Lower leg skin (tissue), 4 donors: Measurements from ENCODE around the gene LAIR1. TPM values are rescaled to one million over a fixed set of nuclear protein-coding genes. Genes with fewer than 3 reads are reported as not detected.
A peak's percentile ranks its signal among the peaks of the same experiment; 100 is the strongest.
"Not testable (repeated sequence)": the region's sequence is repeated elsewhere in the genome, so short reads cannot be mapped to it uniquely, and the experiment has no call there.

ENCODE experiments used
- DNase-seq, 2 donors: peaks; one replicate each; pipeline ENCODE4 v3.0.0-alpha.2; 2019; ENCODE audit warnings: low spot score in 2 of 2
- H3K4me3 ChIP-seq: fragments of 200-600 bp; sonication (generic); 2 replicates; pipeline ENCODE4 v1.5.1; 2017; ENCODE audit warnings: mild to moderate bottlenecking, low read depth; ENCODE audit not compliant: poor library complexity, severe bottlenecking
- CTCF ChIP-seq, 3 donors: fragments of 450-650 bp; IDR thresholded peaks; one replicate each; pipeline ENCODE4 v1.5.1; 2016; ENCODE audit warnings: antibody characterized with exemption in 3 of 3, mild to moderate bottlenecking in 3 of 3, moderate library complexity in 2 of 3
- POLR2A ChIP-seq, 2 donors: fragments of 450-650 bp; IDR thresholded peaks; one replicate each; pipeline ENCODE4 v1.6.1; 2016 to 2017; ENCODE audit warnings: antibody characterized with exemption in 2 of 2, mild to moderate bottlenecking in 1 of 2, moderate library complexity in 1 of 2
- WGBS, 2 donors: methylation state at CpG; one replicate each; pipeline ENCODE4 v1.1.5; 2018; 5-methylcytosine and 5-hydroxymethylcytosine counted together
- intact Hi-C: fragments of 100-400 bp; cut with DNase I; formaldehyde crosslinking; loops from one replicate; pipeline ENCODE4 v1.15.0; 2023; ENCODE audit warnings: low total_unique reads
- total RNA-seq, 4 donors: library from RNA; depleted of rRNA; stranded (reverse); fragments of >200 nt; gene quantifications; one replicate each; pipeline ENCODE4 v1.1.0, GENCODE V29; 2016

Gene LAIR1
- total RNA-seq, 4 donors from 2014 or later = 0.19 to 4.2 (median 2.0) TPM

DNA sequence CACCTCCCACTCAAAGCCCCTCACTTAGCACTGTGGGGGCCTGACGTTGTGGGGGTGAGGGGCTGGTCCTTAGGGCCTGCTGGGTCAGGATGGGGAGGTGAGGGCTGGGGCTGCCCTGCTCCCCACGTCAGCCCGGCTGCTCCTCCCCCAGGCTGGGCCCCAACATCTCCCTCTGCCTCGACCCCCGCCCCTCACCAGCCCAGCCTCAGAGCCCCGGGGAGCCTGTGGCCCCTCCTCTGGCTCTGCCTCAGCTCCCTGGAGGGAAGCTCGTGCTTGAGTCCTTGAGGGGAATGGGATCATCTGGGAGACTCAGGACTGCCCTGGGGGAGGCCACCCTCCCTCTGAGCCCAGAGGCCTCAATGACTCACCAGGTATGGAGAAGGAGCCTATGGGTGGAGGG, 32.6 kb downstream of the LAIR1 start:
- TF ChIP-seq CTCF (IDR thresholded peaks at IDR 0.05) (no peak), POLR2A (IDR thresholded peaks at IDR 0.05) (no peak)
- DNase-seq = peak in 1 of 2 donors; percentile 53
- WGBS, 2 donors = 43 to 62% methylated on average over 2 to 7 of the region's 7 CpGs
- intact Hi-C loops = no loop called here
- no peak overlapping the region for H3K4me3 ChIP-seq

- peak in 1 of 2 donors; percentile 56 for DNase-seq
- intact Hi-C loops = no loop called here
- H3K4me3 ChIP-seq = no peak overlapping the region
- TF ChIP-seq CTCF (IDR thresholded peaks at IDR 0.05) (no peak), POLR2A (IDR thresholded peaks at IDR 0.05) (no peak)
- 67 to 88% methylated on average over 7 of the region's 7 CpGs for WGBS, 2 donors
These were observed 33.1 kb downstream of the LAIR1 start for GRCh38 chr19:54331626-54332025.

- H3K4me3 ChIP-seq = no peak overlapping the region
- peak in 1 of 2 donors; percentile 57 for DNase-seq
- intact Hi-C loops = no loop called here
- TF ChIP-seq CTCF (IDR thresholded peaks at IDR 0.05) = no peak
- TF ChIP-seq POLR2A (IDR thresholded peaks at IDR 0.05) = no peak
- WGBS, 2 donors = 76 to 85% methylated on average over 11 to 14 of the region's 14 CpGs
These were observed 35.1 kb downstream of the LAIR1 start for GRCh38 chr19:54329476-54330165.

DNA sequence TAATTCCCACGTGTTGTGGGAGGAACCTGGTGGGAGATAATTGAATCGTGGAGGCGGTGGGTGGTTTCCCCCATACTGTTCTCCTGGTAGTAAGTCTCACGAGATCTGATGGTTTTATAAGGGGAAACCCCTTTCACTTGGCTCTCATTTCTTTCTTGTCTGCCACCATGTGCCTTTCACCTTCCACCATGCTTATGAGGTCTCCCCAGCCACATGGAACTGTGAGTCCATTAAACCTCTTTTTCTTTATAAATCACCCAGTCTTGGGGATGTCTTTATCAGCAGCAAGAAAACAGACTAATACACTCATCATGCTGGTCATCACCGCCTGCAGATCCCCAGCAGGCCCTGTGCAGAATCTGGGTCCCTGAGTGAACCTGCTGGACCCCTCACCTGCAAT, 36.0 kb downstream of the LAIR1 start:
- H3K4me3 ChIP-seq, intact Hi-C loops: not testable (repeated sequence)
- WGBS, 2 donors = 76 to 79% methylated on average over 5 of the region's 5 CpGs
- peak in 1 of 2 donors; percentile 49 for DNase-seq

DNA sequence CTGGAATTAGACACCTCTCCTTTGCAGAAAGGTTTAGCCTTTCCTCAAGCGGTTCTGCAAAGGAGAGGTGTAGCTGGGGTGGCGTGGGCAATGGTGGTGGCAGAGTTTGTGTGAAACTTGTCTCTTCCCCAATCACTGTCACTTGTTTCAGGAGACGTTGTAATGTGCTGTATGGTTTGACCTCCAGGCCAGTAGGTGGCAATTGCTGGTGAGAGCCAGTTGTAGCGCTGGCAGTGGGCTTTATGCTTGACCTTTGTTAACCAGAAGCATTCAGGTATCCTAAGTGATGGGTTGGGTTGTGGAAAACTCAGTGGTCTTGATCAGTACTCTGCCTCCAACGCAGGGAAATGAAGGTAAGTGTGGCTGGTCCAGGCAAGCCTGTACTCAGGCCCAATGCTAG, 39.1 kb downstream of the LAIR1 start:
- 70 to 79% methylated on average over 5 of the region's 5 CpGs for WGBS, 2 donors
- no peak overlapping the region for H3K4me3 ChIP-seq
- peak in 1 of 2 donors; percentile 75 for DNase-seq
- intact Hi-C loops = no loop called here
- TF ChIP-seq POLR2A (IDR thresholded peaks at IDR 0.05) = no peak
- TF ChIP-seq CTCF (IDR thresholded peaks at IDR 0.05) = no peak

- peak in 1 of 2 donors; percentile 54 for DNase-seq
- TF ChIP-seq POLR2A (IDR thresholded peaks at IDR 0.05) (no peak), CTCF (IDR thresholded peaks at IDR 0.05) (no peak)
- intact Hi-C loops = no loop called here
- no peak overlapping the region for H3K4me3 ChIP-seq
- WGBS, 2 donors = 5 to 8% methylated on average over 4 of the region's 4 CpGs
These were observed 39.5 kb downstream of the LAIR1 start for GRCh38 chr19:54325194-54325621.
